Activated naive CD4-positive, alpha-beta T cell treated with anti-CD3 and anti-CD28 coated beads, Interleukin-2, amount 50 U/mL, for 72 hours (primary cell): ENCODE data around the gene SRGAP2B. TPM values are rescaled to one million over a fixed set of nuclear protein-coding genes. Genes with fewer than 3 reads are reported as not detected.
"Not testable (repeated sequence)": the region's sequence is repeated elsewhere in the genome, so short reads cannot be mapped to it uniquely, and the experiment has no call there.

Experiments
- ATAC-seq, 2 donors: fragments of 150-1000 bp; cut with Tn5 transposase; 2 replicates each; pipeline ENCODE4 v1.10.0; 2021; ENCODE audit warnings: mild to moderate bottlenecking in 2 of 2, moderate library complexity in 2 of 2
- DNase-seq, 2 donors: peaks; one replicate each; pipeline ENCODE4 v3.0.0; 2021 to 2022; ENCODE audit warnings: low spot score in 2 of 2
- H3K27ac Mint-ChIP-seq, 2 donors: one replicate each; pipeline ENCODE4 v1.8.0; 2022; ENCODE audit warnings: mild to moderate bottlenecking in 2 of 2, mixed read lengths in 2 of 2
- H3K36me3 Mint-ChIP-seq, 2 donors: one replicate each; pipeline ENCODE4 v1.8.0; 2022; ENCODE audit warnings: mixed read lengths in 2 of 2
- H3K9me3 Mint-ChIP-seq, 2 donors: one replicate each; pipeline ENCODE4 v1.8.0; 2022; ENCODE audit warnings: mixed read lengths in 2 of 2
- total RNA-seq, 2 donors: library from RNA; stranded (reverse); gene quantifications; one replicate each; pipeline ENCODE4 v1.2.3, GENCODE V29; 2022

SRGAP2B gene
- total RNA-seq, 2 donors from 2014 or later, result 24.4 to 50.1 TPM

- not testable (repeated sequence) for ATAC-seq, H3K27ac Mint-ChIP-seq, H3K36me3 Mint-ChIP-seq, DNase-seq, H3K9me3 Mint-ChIP-seq
Observed at GRCh38 chr1:145063285-145063684, 31.8 kb downstream of the SRGAP2B start.

- peak in 1 of 2 donors; percentile 49 for ATAC-seq
Observed at GRCh38 chr1:145058184-145058583, 36.9 kb downstream of the SRGAP2B start.

GRCh38 chr1:145055217-145055760 lies 39.8 kb downstream of the SRGAP2B start:
- not testable (repeated sequence) for H3K36me3 Mint-ChIP-seq, H3K9me3 Mint-ChIP-seq, H3K27ac Mint-ChIP-seq, DNase-seq
- ATAC-seq, result peak; percentile 90 to 95

More at GRCh38 chr1:145058184-145058583, 36.9 kb downstream of the SRGAP2B start:
- H3K36me3 Mint-ChIP-seq, H3K27ac Mint-ChIP-seq, H3K9me3 Mint-ChIP-seq, DNase-seq: not testable (repeated sequence)

GRCh38 chr1:145053428-145053827 lies 41.7 kb downstream of the SRGAP2B start:
- not testable (repeated sequence) for H3K36me3 Mint-ChIP-seq, H3K9me3 Mint-ChIP-seq, H3K27ac Mint-ChIP-seq, ATAC-seq, DNase-seq

GRCh38 chr1:145052019-145052776 lies 42.9 kb downstream of the SRGAP2B start:
- H3K36me3 Mint-ChIP-seq, DNase-seq, H3K9me3 Mint-ChIP-seq, ATAC-seq, H3K27ac Mint-ChIP-seq: not testable (repeated sequence)

- H3K27ac Mint-ChIP-seq, H3K36me3 Mint-ChIP-seq, H3K9me3 Mint-ChIP-seq, DNase-seq: not testable (repeated sequence)
- peak in 1 of 2 donors; percentile 55 for ATAC-seq
Observed at GRCh38 chr1:145048181-145048856, 46.8 kb downstream of the SRGAP2B start.

GRCh38 chr1:145047553-145047952 lies 47.6 kb downstream of the SRGAP2B start:
- H3K36me3 Mint-ChIP-seq, DNase-seq, H3K9me3 Mint-ChIP-seq, H3K27ac Mint-ChIP-seq: not testable (repeated sequence)
- ATAC-seq, result peak; percentile 53 to 58

- H3K27ac Mint-ChIP-seq, DNase-seq, H3K36me3 Mint-ChIP-seq, ATAC-seq, H3K9me3 Mint-ChIP-seq: not testable (repeated sequence)
Observed at GRCh38 chr1:145045571-145046273, 49.4 kb downstream of the SRGAP2B start.

- peak; percentile 89 for ATAC-seq
- H3K9me3 Mint-ChIP-seq, H3K36me3 Mint-ChIP-seq, H3K27ac Mint-ChIP-seq, DNase-seq: not testable (repeated sequence)
Observed at GRCh38 chr1:145041519-145041918, 53.6 kb downstream of the SRGAP2B start.

GRCh38 chr1:145036019-145036418 lies 59.1 kb downstream of the SRGAP2B start:
- not testable (repeated sequence) for H3K36me3 Mint-ChIP-seq, H3K27ac Mint-ChIP-seq, DNase-seq, ATAC-seq, H3K9me3 Mint-ChIP-seq

- not testable (repeated sequence) for DNase-seq, H3K27ac Mint-ChIP-seq, H3K36me3 Mint-ChIP-seq, ATAC-seq, H3K9me3 Mint-ChIP-seq
Observed at GRCh38 chr1:145033523-145033922, 61.6 kb downstream of the SRGAP2B start.

GRCh38 chr1:145027251-145027650 lies 67.9 kb downstream of the SRGAP2B start:
- not testable (repeated sequence) for ATAC-seq, DNase-seq, H3K36me3 Mint-ChIP-seq, H3K27ac Mint-ChIP-seq, H3K9me3 Mint-ChIP-seq

- H3K9me3 Mint-ChIP-seq, DNase-seq, H3K36me3 Mint-ChIP-seq, ATAC-seq, H3K27ac Mint-ChIP-seq: not testable (repeated sequence)
Observed at GRCh38 chr1:145025286-145025685, 69.8 kb downstream of the SRGAP2B start.

GRCh38 chr1:145022259-145022658 lies 72.9 kb downstream of the SRGAP2B start:
- not testable (repeated sequence) for DNase-seq, H3K9me3 Mint-ChIP-seq, H3K36me3 Mint-ChIP-seq, ATAC-seq, H3K27ac Mint-ChIP-seq

- ATAC-seq, H3K36me3 Mint-ChIP-seq, H3K27ac Mint-ChIP-seq, H3K9me3 Mint-ChIP-seq, DNase-seq: not testable (repeated sequence)
Observed at GRCh38 chr1:145021749-145022148, 73.4 kb downstream of the SRGAP2B start.

GRCh38 chr1:145019709-145020108 lies 75.4 kb downstream of the SRGAP2B start:
- H3K36me3 Mint-ChIP-seq, ATAC-seq, H3K27ac Mint-ChIP-seq, DNase-seq, H3K9me3 Mint-ChIP-seq: not testable (repeated sequence)

- not testable (repeated sequence) for DNase-seq, H3K36me3 Mint-ChIP-seq, H3K9me3 Mint-ChIP-seq, H3K27ac Mint-ChIP-seq, ATAC-seq
Observed at GRCh38 chr1:145017725-145018124, 77.4 kb downstream of the SRGAP2B start.
